ENCODE measurements around the gene LRRC75A.
A peak's percentile ranks its signal among the peaks of the same experiment; 100 is the strongest.

Gene LRRC75A

DNA sequence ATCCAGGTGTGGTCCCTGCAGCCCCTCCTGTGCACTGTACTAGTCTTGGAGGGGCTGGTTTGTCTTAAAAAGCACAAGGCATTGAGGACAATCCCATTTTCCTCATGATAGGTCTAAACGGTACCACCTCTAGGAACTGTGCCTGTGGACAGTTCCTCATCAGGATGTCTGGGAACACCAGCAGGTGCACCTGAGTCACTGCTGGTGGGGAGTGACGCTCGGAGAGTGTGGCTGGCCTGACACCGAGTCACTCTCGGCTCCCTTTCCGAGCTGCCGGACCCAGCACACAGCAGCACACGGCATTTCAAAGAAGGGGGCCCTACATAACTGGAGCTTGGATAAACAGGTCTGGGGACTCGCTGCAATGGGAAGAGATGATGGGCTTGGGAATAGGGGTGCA lies 25.6 kb downstream of the LRRC75A start:
- no peak for DNase-seq (ENCODE audit: low read depth)
- TF ChIP-seq, protein P1, sequence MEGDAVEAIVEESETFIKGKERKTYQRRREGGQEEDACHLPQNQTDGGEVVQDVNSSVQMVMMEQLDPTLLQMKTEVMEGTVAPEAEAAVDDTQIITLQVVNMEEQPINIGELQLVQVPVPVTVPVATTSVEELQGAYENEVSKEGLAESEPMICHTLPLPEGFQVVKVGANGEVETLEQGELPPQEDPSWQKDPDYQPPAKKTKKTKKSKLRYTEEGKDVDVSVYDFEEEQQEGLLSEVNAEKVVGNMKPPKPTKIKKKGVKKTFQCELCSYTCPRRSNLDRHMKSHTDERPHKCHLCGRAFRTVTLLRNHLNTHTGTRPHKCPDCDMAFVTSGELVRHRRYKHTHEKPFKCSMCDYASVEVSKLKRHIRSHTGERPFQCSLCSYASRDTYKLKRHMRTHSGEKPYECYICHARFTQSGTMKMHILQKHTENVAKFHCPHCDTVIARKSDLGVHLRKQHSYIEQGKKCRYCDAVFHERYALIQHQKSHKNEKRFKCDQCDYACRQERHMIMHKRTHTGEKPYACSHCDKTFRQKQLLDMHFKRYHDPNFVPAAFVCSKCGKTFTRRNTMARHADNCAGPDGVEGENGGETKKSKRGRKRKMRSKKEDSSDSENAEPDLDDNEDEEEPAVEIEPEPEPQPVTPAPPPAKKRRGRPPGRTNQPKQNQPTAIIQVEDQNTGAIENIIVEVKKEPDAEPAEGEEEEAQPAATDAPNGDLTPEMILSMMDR (conservative IDR thresholded peaks at IDR 0.05; ENCODE audit: low read length): no peak
- H3K4me3 ChIP-seq (ENCODE audit: low read length): no peak overlapping the region

DNA sequence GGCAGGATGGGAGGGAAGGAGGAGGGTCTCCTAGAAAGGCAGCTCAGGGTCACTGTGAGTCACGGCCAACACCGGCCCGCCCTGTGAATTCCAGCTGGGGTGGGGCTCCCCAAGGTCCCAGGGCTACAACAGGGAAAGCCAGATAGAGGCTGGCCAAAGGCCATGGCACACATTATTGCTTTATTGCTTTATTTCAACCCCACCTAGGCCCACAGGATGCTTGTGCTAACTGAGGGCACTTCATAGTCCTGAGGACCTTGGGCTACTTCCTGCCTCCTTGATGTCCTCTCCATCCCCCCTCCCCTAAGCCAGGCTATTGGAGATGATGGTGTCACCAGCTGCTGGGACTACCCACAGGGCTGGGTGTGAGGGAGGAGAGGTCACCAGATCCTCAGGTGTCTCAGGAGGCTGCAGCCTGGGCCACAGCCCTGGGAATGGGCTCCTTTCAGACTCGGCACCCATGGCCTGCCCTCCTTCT lies 26.1 kb downstream of the LRRC75A start:
- DNase-seq (ENCODE audit: low read depth): no peak
- H3K4me3 ChIP-seq (ENCODE audit: low read length): no peak overlapping the region
- TF ChIP-seq, protein P1 (conservative IDR thresholded peaks at IDR 0.05; ENCODE audit: low read length): no peak

DNA sequence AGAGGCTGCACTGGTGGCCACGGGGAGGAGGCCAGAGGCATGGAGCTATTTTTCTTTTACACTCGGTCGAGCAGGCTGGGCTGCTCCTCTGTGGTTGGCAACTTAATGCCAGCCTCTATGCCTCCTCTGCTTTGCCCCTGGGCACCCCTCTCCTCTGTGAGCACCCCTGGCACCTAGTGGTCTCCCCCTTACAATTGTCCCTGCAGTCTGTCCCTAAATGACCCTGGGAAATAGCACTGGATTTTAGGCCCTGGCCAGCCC lies 27.0 kb downstream of the LRRC75A start:
- DNase-seq (ENCODE audit: low read depth): no peak
- H3K4me3 ChIP-seq (ENCODE audit: low read length): no peak overlapping the region
- TF ChIP-seq, protein P1 (conservative IDR thresholded peaks at IDR 0.05; ENCODE audit: low read length): no peak

DNA sequence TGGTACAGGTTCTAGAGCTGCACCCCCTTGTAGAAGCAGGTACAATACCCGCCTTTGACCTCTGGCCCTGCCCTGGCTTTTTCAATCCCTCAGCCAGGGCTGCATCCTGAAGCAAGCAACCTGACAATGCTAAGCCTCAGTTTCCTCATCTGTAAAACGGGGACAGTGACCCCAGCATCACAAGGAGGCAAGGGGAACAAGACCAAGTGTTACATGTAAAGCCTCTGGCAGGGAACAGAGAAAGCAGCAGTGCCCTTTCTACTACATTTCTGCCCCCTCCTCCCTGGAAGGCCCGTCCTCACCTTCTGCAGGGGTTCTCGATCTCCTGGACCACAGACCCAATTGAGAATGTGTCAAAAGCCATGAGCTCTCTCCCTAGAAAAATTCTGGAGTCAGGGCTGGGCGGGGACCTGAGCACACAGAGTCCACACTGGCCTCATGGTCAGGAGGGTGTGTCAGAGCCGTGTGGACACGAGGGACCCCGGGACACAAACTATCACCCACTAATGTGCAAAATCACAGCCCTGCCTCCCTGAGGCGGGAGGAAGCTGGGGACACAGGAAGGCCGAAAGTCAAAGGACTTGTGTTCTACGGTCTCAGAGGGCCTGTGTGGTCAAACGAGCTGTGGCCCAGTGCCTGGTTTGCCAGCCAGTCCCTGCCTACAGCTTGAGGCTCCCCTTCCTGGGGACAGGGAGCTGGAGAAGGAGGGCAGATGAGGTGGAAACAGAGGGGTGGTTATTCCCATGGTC lies 27.5 kb downstream of the LRRC75A start:
- H3K4me3 ChIP-seq (ENCODE audit: low read length): no peak overlapping the region
- TF ChIP-seq, protein P1 (conservative IDR thresholded peaks at IDR 0.05; ENCODE audit: low read length): no peak
- no peak for DNase-seq (ENCODE audit: low read depth)

DNA sequence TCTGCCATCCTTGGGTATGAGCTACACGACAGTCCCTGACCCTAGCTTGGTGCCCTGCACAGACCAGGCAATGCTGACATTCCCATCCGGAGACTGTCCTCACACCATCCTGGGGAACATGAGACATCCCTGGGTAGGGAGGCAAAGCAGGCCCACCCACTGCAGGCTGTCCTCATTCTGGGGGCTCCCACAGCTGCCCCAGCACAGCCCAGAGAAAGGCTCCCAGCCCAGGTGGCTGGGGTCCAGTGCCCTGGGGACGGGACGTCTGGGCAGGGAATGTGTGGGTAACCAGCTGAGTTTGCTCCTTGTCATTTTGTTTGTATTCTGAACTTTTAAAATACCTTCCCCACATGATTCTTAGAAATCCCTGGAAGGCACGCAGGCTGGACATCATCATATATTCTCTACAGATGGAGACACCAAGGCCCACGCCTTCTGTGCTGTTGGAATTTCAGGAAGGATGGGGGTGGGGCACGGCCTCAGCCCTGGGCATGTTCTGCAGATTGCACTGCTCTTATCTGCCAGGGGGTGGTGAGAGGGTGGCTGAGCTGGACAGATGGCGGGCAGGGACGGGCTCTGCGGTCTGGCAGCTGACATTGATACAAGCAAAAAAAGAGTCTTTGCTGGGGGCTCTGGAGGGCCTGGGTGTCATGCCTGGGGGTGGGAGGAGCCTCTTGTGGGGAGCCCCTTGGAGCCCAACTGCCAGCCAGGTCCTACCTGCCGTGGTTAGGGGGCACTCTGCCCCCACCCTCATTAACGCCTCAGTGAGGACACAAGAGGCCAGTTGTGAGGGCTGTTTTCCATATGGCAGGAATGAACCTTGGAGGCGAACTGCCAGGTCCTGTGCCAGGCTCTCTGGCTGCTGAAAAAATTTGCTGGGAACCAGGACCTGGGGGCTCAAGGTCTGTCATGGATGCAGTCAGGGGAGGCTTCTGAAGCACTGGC lies 28.4 kb downstream of the LRRC75A start:
- TF ChIP-seq, protein P1 (conservative IDR thresholded peaks at IDR 0.05; ENCODE audit: low read length): peak; percentile 50
- H3K4me3 ChIP-seq (ENCODE audit: low read length): no peak overlapping the region
- peak; percentile 81 for DNase-seq (ENCODE audit: low read depth)

DNA sequence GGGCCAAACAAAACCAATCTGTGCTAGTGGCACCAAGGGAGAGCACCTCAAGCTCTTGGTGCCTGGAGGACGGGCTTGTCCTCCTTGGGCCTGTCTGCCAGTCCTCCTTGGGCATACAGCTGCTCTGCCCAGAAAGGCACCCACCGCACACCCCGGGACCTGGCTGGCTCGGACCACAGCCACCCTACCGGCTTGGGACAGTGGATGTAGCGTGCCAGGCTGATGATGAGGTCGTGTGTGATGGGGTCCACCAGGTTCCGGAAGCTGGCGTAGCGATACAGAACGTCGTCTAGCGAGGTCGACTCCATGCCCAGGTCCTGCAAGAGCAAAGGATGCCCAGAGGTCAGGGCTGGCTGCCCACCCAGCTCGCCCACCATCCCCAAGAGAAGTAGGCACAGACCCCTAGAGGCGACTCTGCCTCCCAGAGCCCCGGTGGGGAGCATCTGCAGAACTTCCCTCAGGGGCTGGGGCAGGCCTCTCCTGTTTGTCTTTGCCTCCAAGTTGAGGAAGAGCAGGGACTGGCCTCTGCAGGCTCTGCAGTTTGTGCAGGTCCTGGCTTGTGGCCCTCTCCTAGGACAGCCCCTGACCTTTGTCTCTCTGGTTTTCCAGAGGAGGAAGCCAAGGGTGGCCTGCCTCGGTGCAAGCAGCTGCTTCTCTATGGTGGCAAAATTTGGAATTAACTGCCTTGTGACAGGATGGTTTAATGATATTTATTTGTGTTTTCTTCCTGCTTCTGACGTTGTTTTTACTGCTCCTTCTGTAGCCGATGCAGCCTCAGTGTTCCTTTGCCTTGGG lies 29.7 kb downstream of the LRRC75A start:
- DNase-seq (ENCODE audit: low read depth): no peak
- TF ChIP-seq, protein P1 (conservative IDR thresholded peaks at IDR 0.05; ENCODE audit: low read length): no peak

More for the DNA sequence above, 29.7 kb downstream of the LRRC75A start:
- H3K4me3 ChIP-seq (ENCODE audit: low read length): no peak overlapping the region

Data from AG10803 (cell line).